GM19463 (cell line): ENCODE measurements around the gene FLT1.

Experiments used
- ATAC-seq: cut with Tn5 transposase; IDR thresholded peaks from one replicate; pipeline ENCODE4 v1.9.1; 2021; ENCODE audit warnings: mild to moderate bottlenecking, moderate library complexity; ENCODE audit not compliant: unreplicated experiment

Gene FLT1

GRCh38 chr13:28258417-28258816 lies 236.5 kb downstream of the FLT1 start:
- ATAC-seq: no peak

DNA sequence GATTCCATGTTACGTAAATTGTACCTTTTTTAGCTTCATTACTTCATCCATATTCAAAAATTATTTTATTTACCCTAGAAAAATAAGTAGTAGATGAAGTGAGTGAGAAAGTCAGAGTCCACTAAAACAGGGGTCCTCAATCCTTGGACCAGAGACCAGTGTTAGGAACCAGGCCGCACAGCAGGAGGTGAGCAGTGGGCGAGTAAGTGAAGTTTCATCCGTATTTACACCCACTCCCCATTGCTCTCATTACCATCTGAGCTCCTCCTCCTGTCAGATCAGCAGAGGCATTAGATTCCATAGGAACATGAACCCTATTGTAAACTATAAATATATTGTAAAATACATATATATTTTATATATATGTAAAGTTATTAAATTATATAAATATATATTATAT lies 237.6 kb downstream of the FLT1 start:
- ATAC-seq: no peak

- ATAC-seq: no peak
Measured at GRCh38 chr13:28252547-28252946, 242.4 kb downstream of the FLT1 start.

- no peak for ATAC-seq
Measured at GRCh38 chr13:28251466-28251865, 243.5 kb downstream of the FLT1 start.

GRCh38 chr13:28250542-28250941 lies 244.4 kb downstream of the FLT1 start:
- ATAC-seq: no peak
